K562 (cell line): ENCODE data around the gene AJUBA. TPM values are rescaled to one million over a fixed set of nuclear protein-coding genes. Genes with fewer than 3 reads are reported as not detected.

Experiments used
- ATAC-seq: fragments of 200-7000 bp; cut with Tn5 transposase; 3 replicates; pipeline ENCODE4 v1.9.1; 2020; ENCODE audit warnings: moderate library complexity
- BruUV-seq: library from RNA; stranded (reverse); fragments of 400-500 nt; replicated peaks from 2 replicates; lab custom pipeline; 2021; lab: Mats Ljungman, UMichigan
- CTCF ChIA-PET: fragments of 300-600 bp; formaldehyde crosslinking; extraction: SDS; loops from one replicate; lab custom pipeline; 2021; ENCODE audit warnings: low intra/inter-chr PET ratio; lab: Yijun Ruan, JAX
- POLR2A ChIA-PET: fragments of 300-600, 350-650 bp; sonication (Branson Sonifier 250); formaldehyde crosslinking; extraction: SDS; loops from one replicate; lab custom pipeline; 2021; ENCODE audit warnings: antibody characterized with exemption, inconsistent platforms; lab: Yijun Ruan, JAX
- DNase-seq, 4 experiments: peaks; one replicate each; pipeline versions ENCODE4 v3.0.0 to v3.0.0-alpha.2; 2011 to 2018; ENCODE audit warnings: low spot score in 3 of 4, mixed read lengths in 3 of 4; ENCODE audit errors: extremely low read depth in 1 of 4
- FAIRE-seq: peaks from 2 replicates; lab custom pipeline; 2011; peaks lifted over from hg19 to GRCh38; lab: Jason Lieb, UNC
- H2AFZ ChIP-seq: 2 replicates; pipeline ENCODE4 v1.6.0; 2011; ENCODE audit warnings: low read depth, low read length, control low read depth, inconsistent platforms
- H3K27ac ChIP-seq: fragments of 200-600 bp; 3 replicates; pipeline ENCODE4 v1.8.0; 2011; ENCODE audit warnings: low read depth, mild to moderate bottlenecking, control low read depth, inconsistent platforms, low read length, moderate library complexity, mixed read lengths; ENCODE audit errors: extremely low read depth
- H3K27me3 ChIP-seq, 2 experiments: fragments of 300-600 bp in 1 of 2; 2 replicates in 1 of 2; 3 replicates in 1 of 2; pipeline versions ENCODE4 v1.6.0 to v1.8.0; 2011; ENCODE audit warnings: inconsistent platforms in 2 of 2, low read length in 2 of 2, mild to moderate bottlenecking in 1 of 2, mixed read lengths in 1 of 2, moderate library complexity in 1 of 2; ENCODE audit not compliant: control insufficient read depth in 2 of 2, insufficient read depth in 2 of 2
- H3K36me3 ChIP-seq: fragments of 300-600 bp; 3 replicates; pipeline ENCODE4 v1.8.0; 2011; ENCODE audit warnings: mild to moderate bottlenecking, low read length, inconsistent platforms; ENCODE audit not compliant: control insufficient read depth, insufficient read depth
- H3K4me1 ChIP-seq, 2 experiments: fragments of 200-600 bp in 1 of 2; replicated peaks in 1 of 2; 2 replicates in 1 of 2; 3 replicates in 1 of 2; pipeline versions ENCODE4 v1.5.1 to v1.8.0; 2011; ENCODE audit warnings: inconsistent platforms in 2 of 2, low read length in 2 of 2, mild to moderate bottlenecking in 1 of 2, mixed read lengths in 1 of 2, moderate library complexity in 1 of 2; ENCODE audit not compliant: control insufficient read depth in 2 of 2, insufficient read depth in 2 of 2
- H3K4me2 ChIP-seq: 2 replicates; pipeline ENCODE4 v1.6.1; 2011; ENCODE audit warnings: low read length, control low read depth, inconsistent platforms, mixed read lengths; ENCODE audit not compliant: insufficient read depth
- H3K4me3 ChIP-seq: fragments of 200-600 bp; sonication (generic), shearing (Covaris generic); 2 replicates; pipeline ENCODE4 v1.5.1; 2016; ENCODE audit warnings: control low read depth, inconsistent platforms
- H3K79me2 ChIP-seq: fragments of 200-600 bp; 3 replicates; pipeline ENCODE4 v1.8.0; 2011; ENCODE audit warnings: low read length, inconsistent platforms; ENCODE audit not compliant: control insufficient read depth, insufficient read depth
- H3K9ac ChIP-seq, 2 experiments: 2 replicates each; pipeline versions ENCODE4 v1.6.0 to v1.6.1; 2011; ENCODE audit warnings: low read depth in 2 of 2, low read length in 2 of 2, control low read depth in 1 of 2, inconsistent platforms in 1 of 2, mild to moderate bottlenecking in 1 of 2, mixed read lengths in 1 of 2; ENCODE audit not compliant: insufficient read depth in 1 of 2
- H3K9me1 ChIP-seq: one replicate; pipeline ENCODE4 v1.6.0; 2011; ENCODE audit warnings: inconsistent platforms, mild to moderate bottlenecking, low read length, moderate library complexity; ENCODE audit not compliant: control insufficient read depth, insufficient read depth
- H3K9me3 ChIP-seq: replicated peaks from 2 replicates; pipeline ENCODE4 v1.5.1; 2011; ENCODE audit warnings: low read depth, low read length, inconsistent platforms; ENCODE audit not compliant: control insufficient read depth, insufficient read depth
- H4K20me1 ChIP-seq: replicated peaks from 2 replicates; pipeline ENCODE4 v1.6.1; 2011; ENCODE audit warnings: low read length, inconsistent platforms, mixed read lengths; ENCODE audit not compliant: control insufficient read depth, insufficient read depth
- CHD2 ChIP-seq: IDR thresholded peaks from 2 replicates; pipeline ENCODE4 v1.6.1; 2011; ENCODE audit warnings: low read depth, low read length
- DNMT1 ChIP-seq: fragments of 450-650 bp; IDR thresholded peaks from 2 replicates; pipeline ENCODE4 v1.6.1; 2016; ENCODE audit warnings: antibody characterized with exemption, mild to moderate bottlenecking
- HNRNPUL1 ChIP-seq: fragments of 200-400 bp; formaldehyde crosslinking; IDR thresholded peaks from 2 replicates; pipeline ENCODE4 v1.6.1; 2017; ENCODE audit warnings: low read length
- KDM2B ChIP-seq: fragments of 250-450 bp; sonication (Bioruptor Pico); IDR thresholded peaks from 2 replicates; pipeline ENCODE4 v1.8.0; 2021; ENCODE audit warnings: mild to moderate bottlenecking, moderate library complexity
- SUPT5H ChIP-seq: fragments of 450-650 bp; IDR thresholded peaks from 2 replicates; pipeline ENCODE4 v1.6.1; 2016
- WGBS: fragments of 100-300 bp; shearing (Covaris generic); methylation state at CpG from one replicate; pipeline ENCODE4 v1.1.6; 2016; ENCODE audit warnings: low coverage, mixed read lengths; ENCODE audit not compliant: insufficient coverage; ENCODE audit errors: missing lambda C conversion rate; 5-methylcytosine and 5-hydroxymethylcytosine counted together
- in situ Hi-C: fragments of 300-500 bp; cut with MboI; formaldehyde crosslinking; loops from 4 replicates; pipeline ENCODE4 v1.15.0; 2018; ENCODE audit warnings: inconsistent platforms, mixed read lengths
- intact Hi-C: fragments of 100-400 bp; cut with micrococcal nuclease; formaldehyde crosslinking; loops from 2 replicates; pipeline ENCODE4 v1.14.2; 2022
- polyA plus RNA-seq, 8 experiments: library from polyadenylated mRNA; depleted of rRNA in 4 of 8; stranded (reverse) in 5 of 8; unstranded in 3 of 8; fragments of >200 nt; fragmentation: Nextera tagmentation in 2 of 8; fragmentation: Illumina TruSeq in 1 of 8; extraction: Ambion mirVana in 2 of 8; extraction: Trizol in 1 of 8; gene quantifications; 2 replicates each; pipeline versions ENCODE4 v1.2.1 to v1.2.3, GENCODE V29; 2011 to 2014; ENCODE audit warnings: inconsistent platforms in 1 of 8, missing spikeins in 1 of 8
- total RNA-seq, 7 experiments: library from RNA; depleted of rRNA in 6 of 7; stranded (reverse); fragments of >200 nt in 6 of 7; fragmentation: Illumina TruSeq in 2 of 7; extraction: Trizol in 2 of 7; gene quantifications; 2 replicates each; pipeline versions ENCODE4 v1.2.1 to v1.2.3, GENCODE V29; 2011 to 2021; ENCODE audit warnings: low replicate concordance in 1 of 7
- TF ChIP-seq, protein P1 (sequence below): fragments of 450-650 bp; IDR thresholded peaks from 2 replicates; pipeline ENCODE4 v1.6.1; 2016; ENCODE audit warnings: antibody characterized with exemption
- TF ChIP-seq, protein P2 (sequence below): sonication (generic); formaldehyde crosslinking; IDR thresholded peaks from 2 replicates; pipeline ENCODE4 v1.8.1; 2023; ENCODE audit warnings: mild to moderate bottlenecking, missing genetic modification reagents
- TF ChIP-seq, protein P3 (sequence below): fragments of 450-650 bp; formaldehyde crosslinking; IDR thresholded peaks from 2 replicates; pipeline ENCODE4 v1.4.0; 2020; ENCODE audit warnings: mild to moderate bottlenecking, moderate library complexity

The AJUBA gene
- total and polyA plus RNA-seq, 9 of the 15 experiments (the other 6 are each of a cell fraction or from before 2014, with no cell fraction given) = 0.73 to 4.7 (median 2.8) TPM

DNA sequence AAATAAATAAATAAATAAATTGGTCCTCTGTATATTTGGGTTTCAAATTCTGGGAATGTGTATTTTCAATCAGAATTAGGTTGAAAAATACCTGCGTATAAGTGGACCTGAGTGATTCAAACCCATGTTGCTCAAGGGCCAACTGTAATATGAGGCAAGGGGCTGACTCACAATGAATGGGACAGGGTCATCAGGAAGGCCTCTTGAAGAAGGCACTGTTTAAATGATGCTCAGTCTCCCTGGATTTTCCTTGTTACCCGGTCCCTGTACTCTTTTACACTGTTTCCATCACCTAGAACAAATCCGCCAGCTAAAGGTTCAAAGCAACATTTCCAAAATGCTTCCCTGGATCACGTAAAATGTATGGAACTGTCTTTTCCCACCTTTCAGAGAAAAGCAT lies 48.6 kb upstream of the AJUBA start (continued):
- TF ChIP-seq HNRNPUL1 (no peak), CHD2 (no peak)

DNA sequence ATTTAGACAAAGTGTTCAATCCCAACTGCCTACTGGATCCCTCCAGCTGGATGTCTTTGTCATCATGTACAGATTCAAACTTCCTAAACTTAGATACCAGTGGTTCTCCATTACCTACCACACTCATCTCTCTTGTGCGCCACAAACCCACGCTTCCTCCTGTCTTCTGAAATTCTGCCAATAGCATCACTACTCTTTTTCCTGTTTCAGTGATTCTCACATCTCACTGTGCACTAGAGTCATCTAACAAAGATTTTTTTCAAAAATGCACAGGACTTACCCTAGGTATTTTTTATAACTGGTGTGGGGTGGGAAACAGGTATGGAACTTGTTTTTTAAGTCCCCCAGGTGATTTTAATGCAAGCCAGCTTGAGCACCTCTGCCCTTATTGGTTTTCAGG lies 46.4 kb upstream of the AJUBA start:
- no peaks in the 10 kb centered on the region for H3K9me1 ChIP-seq
- BruUV-seq = no TSS peak

More for the DNA sequence above, 46.4 kb upstream of the AJUBA start:
- H3K9ac ChIP-seq = no peak overlapping the region
- no peak overlapping the region for H3K4me2 ChIP-seq
- intact Hi-C loops = no loop called here
- ChIA-PET CTCF (no interaction called here), POLR2A (interaction anchor here (0.7 to 2.0 kb wide), 3 partner anchors 15 to 84 kb away, joined by 3 to 12 read pairs (median 3); no protein-coding TSS in a partner anchor)
- no peak overlapping the region for H3K4me3 ChIP-seq
- no peak for TF ChIP-seq KDM2B
- TF ChIP-seq DNMT1 = no peak
- TF ChIP-seq, protein P1, sequence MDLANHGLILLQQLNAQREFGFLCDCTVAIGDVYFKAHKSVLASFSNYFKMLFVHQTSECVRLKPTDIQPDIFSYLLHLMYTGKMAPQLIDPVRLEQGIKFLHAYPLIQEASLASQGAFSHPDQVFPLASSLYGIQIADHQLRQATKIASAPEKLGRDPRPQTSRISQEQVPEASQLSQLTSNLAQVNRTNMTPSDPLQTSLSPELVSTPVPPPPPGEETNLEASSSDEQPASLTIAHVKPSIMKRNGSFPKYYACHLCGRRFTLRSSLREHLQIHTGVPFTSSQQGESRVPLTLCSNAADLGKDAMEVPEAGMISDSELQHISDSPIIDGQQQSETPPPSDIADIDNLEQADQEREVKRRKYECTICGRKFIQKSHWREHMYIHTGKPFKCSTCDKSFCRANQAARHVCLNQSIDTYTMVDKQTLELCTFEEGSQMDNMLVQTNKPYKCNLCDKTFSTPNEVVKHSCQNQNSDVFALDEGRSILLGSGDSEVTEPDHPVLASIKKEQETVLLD = no peak
- TF ChIP-seq, protein P2, sequence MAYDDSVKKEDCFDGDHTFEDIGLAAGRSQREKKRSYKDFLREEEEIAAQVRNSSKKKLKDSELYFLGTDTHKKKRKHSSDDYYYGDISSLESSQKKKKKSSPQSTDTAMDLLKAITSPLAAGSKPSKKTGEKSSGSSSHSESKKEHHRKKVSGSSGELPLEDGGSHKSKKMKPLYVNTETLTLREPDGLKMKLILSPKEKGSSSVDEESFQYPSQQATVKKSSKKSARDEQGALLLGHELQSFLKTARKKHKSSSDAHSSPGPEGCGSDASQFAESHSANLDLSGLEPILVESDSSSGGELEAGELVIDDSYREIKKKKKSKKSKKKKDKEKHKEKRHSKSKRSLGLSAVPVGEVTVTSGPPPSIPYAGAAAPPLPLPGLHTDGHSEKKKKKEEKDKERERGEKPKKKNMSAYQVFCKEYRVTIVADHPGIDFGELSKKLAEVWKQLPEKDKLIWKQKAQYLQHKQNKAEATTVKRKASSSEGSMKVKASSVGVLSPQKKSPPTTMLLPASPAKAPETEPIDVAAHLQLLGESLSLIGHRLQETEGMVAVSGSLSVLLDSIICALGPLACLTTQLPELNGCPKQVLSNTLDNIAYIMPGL (CRISPR knock-in tag) = no peak
- TF ChIP-seq SUPT5H = 0 out of 2 replicates have a peak, but pooled peaks have one; percentile 4
- TF ChIP-seq, protein P3, sequence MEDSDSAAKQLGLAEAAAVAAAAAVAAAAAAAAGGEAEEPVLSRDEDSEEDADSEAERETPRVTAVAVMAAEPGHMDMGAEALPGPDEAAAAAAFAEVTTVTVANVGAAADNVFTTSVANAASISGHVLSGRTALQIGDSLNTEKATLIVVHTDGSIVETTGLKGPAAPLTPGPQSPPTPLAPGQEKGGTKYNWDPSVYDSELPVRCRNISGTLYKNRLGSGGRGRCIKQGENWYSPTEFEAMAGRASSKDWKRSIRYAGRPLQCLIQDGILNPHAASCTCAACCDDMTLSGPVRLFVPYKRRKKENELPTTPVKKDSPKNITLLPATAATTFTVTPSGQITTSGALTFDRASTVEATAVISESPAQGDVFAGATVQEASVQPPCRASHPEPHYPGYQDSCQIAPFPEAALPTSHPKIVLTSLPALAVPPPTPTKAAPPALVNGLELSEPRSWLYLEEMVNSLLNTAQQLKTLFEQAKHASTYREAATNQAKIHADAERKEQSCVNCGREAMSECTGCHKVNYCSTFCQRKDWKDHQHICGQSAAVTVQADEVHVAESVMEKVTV (CRISPR knock-in tag) = no peak
- H3K27ac ChIP-seq = no peak overlapping the region
- peaks cover 7% of the 10 kb centered on the region; the same call in 1 of the 2 replicates for H4K20me1 ChIP-seq
- peaks cover 77% of the 10 kb centered on the region for H3K36me3 ChIP-seq
- FAIRE-seq (no peak), DNase-seq (no peak), ATAC-seq (no peak)
- WGBS = 97% methylated on average over 2 of the region's 2 CpGs
- no peaks in the 10 kb centered on the region for H3K27me3 ChIP-seq
- peaks cover 8 to 17% of the 10 kb centered on the region in 2 experiments; a peak in 4 of 5 replicates for H3K4me1 ChIP-seq
- no peaks in the 10 kb centered on the region for H3K9me3 ChIP-seq
- peaks cover 41% of the 10 kb centered on the region for H3K79me2 ChIP-seq
- no peak overlapping the region for H2AFZ ChIP-seq
- in situ Hi-C loops = no loop called here
